Measurements from ENCODE around the gene MTF2. TPM values are rescaled to one million over a fixed set of nuclear protein-coding genes. Genes with fewer than 3 reads are reported as not detected.

MTF2 gene
- total and polyA plus RNA-seq, 2 experiments from 2014 or later = 82.1 to 133 TPM

DNA sequence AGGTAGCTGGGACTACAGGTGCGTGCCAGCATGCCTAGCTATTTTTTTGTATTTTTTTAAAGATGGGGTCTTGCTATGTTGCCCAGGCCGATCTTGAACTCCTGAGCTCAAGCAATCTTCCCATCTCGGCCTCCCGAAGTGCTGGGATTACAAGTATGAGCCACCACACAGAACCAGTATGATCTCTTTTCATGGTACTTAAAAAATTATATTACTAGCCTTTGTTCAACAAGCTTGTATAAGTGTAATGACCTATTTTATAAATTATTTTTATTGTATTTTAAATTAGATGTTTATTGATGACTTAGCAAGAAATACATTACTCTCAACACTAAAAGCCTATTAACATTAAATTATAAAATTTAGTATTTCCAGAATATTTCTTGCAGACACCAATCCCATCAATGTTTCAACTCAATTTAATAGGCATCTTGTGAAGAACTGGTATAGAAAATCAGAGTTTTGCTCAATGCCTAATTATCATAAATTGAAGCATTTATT, 36.0 kb upstream of the MTF2 start:
- H3K4me3 ChIP-seq = no peak overlapping the region
- DNase-seq (ENCODE audit: low spot score) = no peak
- H3K36me3 ChIP-seq (ENCODE audit: insufficient read depth) = no peaks in the 10 kb centered on the region
- no peaks in the 10 kb centered on the region; the same call in 1 of the 3 replicates for H3K4me1 Mint-ChIP-seq
- no peak overlapping the region for H3K27ac ChIP-seq (ENCODE audit: low read depth)
- H3K9me2 ChIP-seq (ENCODE audit: insufficient read depth) = no peaks in the 10 kb centered on the region
- ATAC-seq = no peak
- no peak overlapping the region for H3K27ac Mint-ChIP-seq
- H3K27me3 Mint-ChIP-seq (ENCODE audit: insufficient read depth, low read depth, poor library complexity) = no peaks in the 10 kb centered on the region
- H3K27me3 ChIP-seq (ENCODE audit: insufficient read depth) = no peaks in the 10 kb centered on the region
- no peak overlapping the region for H3K4me2 ChIP-seq
- H3F3A ChIP-seq (replicated peaks; ENCODE audit: low read depth) = no peaks in the 10 kb centered on the region
- H2AFZ ChIP-seq = peak overlapping the region; percentile 78; the same call in 1 of the 2 replicates
- H3K9me3 Mint-ChIP-seq = no peaks in the 10 kb centered on the region
- H3K79me2 ChIP-seq (replicated peaks; ENCODE audit: insufficient read depth) = no peaks in the 10 kb centered on the region
- TF ChIP-seq ZNF114 (CRISPR knock-in tag; IDR thresholded peaks at IDR 0.05) (no peak), JUNB (IDR thresholded peaks at IDR 0.05; ENCODE audit: unreplicated experiment) (no peak), ZNF331 (CRISPR knock-in tag; IDR thresholded peaks at IDR 0.05; ENCODE audit: low read depth) (no peak), POLR2AphosphoS5 (IDR thresholded peaks at IDR 0.05; ENCODE audit: low read depth) (no peak), NANOG (IDR thresholded peaks at IDR 0.05; ENCODE audit: borderline replicate concordance) (no peak), STAT1 (IDR thresholded peaks at IDR 0.05; ENCODE audit: unreplicated experiment) (no peak), EZH2phosphoT487 (IDR thresholded peaks at IDR 0.05; ENCODE audit: unreplicated experiment) (no peak), CREB1 (CRISPR knock-in tag; IDR thresholded peaks at IDR 0.05; ENCODE audit: low read depth) (no peak), EZH2 (IDR thresholded peaks at IDR 0.05; ENCODE audit: low read depth, unreplicated experiment) (no peak)
- TF ChIP-seq, protein P1, sequence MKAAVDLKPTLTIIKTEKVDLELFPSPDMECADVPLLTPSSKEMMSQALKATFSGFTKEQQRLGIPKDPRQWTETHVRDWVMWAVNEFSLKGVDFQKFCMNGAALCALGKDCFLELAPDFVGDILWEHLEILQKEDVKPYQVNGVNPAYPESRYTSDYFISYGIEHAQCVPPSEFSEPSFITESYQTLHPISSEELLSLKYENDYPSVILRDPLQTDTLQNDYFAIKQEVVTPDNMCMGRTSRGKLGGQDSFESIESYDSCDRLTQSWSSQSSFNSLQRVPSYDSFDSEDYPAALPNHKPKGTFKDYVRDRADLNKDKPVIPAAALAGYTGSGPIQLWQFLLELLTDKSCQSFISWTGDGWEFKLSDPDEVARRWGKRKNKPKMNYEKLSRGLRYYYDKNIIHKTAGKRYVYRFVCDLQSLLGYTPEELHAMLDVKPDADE (IDR thresholded peaks at IDR 0.05) = no peak
- TF ChIP-seq, protein P2, sequence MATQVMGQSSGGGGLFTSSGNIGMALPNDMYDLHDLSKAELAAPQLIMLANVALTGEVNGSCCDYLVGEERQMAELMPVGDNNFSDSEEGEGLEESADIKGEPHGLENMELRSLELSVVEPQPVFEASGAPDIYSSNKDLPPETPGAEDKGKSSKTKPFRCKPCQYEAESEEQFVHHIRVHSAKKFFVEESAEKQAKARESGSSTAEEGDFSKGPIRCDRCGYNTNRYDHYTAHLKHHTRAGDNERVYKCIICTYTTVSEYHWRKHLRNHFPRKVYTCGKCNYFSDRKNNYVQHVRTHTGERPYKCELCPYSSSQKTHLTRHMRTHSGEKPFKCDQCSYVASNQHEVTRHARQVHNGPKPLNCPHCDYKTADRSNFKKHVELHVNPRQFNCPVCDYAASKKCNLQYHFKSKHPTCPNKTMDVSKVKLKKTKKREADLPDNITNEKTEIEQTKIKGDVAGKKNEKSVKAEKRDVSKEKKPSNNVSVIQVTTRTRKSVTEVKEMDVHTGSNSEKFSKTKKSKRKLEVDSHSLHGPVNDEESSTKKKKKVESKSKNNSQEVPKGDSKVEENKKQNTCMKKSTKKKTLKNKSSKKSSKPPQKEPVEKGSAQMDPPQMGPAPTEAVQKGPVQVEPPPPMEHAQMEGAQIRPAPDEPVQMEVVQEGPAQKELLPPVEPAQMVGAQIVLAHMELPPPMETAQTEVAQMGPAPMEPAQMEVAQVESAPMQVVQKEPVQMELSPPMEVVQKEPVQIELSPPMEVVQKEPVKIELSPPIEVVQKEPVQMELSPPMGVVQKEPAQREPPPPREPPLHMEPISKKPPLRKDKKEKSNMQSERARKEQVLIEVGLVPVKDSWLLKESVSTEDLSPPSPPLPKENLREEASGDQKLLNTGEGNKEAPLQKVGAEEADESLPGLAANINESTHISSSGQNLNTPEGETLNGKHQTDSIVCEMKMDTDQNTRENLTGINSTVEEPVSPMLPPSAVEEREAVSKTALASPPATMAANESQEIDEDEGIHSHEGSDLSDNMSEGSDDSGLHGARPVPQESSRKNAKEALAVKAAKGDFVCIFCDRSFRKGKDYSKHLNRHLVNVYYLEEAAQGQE (IDR thresholded peaks at IDR 0.05; ENCODE audit: unreplicated experiment) = no peak
- TF ChIP-seq, protein P3, sequence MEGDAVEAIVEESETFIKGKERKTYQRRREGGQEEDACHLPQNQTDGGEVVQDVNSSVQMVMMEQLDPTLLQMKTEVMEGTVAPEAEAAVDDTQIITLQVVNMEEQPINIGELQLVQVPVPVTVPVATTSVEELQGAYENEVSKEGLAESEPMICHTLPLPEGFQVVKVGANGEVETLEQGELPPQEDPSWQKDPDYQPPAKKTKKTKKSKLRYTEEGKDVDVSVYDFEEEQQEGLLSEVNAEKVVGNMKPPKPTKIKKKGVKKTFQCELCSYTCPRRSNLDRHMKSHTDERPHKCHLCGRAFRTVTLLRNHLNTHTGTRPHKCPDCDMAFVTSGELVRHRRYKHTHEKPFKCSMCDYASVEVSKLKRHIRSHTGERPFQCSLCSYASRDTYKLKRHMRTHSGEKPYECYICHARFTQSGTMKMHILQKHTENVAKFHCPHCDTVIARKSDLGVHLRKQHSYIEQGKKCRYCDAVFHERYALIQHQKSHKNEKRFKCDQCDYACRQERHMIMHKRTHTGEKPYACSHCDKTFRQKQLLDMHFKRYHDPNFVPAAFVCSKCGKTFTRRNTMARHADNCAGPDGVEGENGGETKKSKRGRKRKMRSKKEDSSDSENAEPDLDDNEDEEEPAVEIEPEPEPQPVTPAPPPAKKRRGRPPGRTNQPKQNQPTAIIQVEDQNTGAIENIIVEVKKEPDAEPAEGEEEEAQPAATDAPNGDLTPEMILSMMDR (conservative IDR thresholded peaks at IDR 0.05; ENCODE audit: low read depth in 2 of 2) = no peak
- TF ChIP-seq, protein P4, sequence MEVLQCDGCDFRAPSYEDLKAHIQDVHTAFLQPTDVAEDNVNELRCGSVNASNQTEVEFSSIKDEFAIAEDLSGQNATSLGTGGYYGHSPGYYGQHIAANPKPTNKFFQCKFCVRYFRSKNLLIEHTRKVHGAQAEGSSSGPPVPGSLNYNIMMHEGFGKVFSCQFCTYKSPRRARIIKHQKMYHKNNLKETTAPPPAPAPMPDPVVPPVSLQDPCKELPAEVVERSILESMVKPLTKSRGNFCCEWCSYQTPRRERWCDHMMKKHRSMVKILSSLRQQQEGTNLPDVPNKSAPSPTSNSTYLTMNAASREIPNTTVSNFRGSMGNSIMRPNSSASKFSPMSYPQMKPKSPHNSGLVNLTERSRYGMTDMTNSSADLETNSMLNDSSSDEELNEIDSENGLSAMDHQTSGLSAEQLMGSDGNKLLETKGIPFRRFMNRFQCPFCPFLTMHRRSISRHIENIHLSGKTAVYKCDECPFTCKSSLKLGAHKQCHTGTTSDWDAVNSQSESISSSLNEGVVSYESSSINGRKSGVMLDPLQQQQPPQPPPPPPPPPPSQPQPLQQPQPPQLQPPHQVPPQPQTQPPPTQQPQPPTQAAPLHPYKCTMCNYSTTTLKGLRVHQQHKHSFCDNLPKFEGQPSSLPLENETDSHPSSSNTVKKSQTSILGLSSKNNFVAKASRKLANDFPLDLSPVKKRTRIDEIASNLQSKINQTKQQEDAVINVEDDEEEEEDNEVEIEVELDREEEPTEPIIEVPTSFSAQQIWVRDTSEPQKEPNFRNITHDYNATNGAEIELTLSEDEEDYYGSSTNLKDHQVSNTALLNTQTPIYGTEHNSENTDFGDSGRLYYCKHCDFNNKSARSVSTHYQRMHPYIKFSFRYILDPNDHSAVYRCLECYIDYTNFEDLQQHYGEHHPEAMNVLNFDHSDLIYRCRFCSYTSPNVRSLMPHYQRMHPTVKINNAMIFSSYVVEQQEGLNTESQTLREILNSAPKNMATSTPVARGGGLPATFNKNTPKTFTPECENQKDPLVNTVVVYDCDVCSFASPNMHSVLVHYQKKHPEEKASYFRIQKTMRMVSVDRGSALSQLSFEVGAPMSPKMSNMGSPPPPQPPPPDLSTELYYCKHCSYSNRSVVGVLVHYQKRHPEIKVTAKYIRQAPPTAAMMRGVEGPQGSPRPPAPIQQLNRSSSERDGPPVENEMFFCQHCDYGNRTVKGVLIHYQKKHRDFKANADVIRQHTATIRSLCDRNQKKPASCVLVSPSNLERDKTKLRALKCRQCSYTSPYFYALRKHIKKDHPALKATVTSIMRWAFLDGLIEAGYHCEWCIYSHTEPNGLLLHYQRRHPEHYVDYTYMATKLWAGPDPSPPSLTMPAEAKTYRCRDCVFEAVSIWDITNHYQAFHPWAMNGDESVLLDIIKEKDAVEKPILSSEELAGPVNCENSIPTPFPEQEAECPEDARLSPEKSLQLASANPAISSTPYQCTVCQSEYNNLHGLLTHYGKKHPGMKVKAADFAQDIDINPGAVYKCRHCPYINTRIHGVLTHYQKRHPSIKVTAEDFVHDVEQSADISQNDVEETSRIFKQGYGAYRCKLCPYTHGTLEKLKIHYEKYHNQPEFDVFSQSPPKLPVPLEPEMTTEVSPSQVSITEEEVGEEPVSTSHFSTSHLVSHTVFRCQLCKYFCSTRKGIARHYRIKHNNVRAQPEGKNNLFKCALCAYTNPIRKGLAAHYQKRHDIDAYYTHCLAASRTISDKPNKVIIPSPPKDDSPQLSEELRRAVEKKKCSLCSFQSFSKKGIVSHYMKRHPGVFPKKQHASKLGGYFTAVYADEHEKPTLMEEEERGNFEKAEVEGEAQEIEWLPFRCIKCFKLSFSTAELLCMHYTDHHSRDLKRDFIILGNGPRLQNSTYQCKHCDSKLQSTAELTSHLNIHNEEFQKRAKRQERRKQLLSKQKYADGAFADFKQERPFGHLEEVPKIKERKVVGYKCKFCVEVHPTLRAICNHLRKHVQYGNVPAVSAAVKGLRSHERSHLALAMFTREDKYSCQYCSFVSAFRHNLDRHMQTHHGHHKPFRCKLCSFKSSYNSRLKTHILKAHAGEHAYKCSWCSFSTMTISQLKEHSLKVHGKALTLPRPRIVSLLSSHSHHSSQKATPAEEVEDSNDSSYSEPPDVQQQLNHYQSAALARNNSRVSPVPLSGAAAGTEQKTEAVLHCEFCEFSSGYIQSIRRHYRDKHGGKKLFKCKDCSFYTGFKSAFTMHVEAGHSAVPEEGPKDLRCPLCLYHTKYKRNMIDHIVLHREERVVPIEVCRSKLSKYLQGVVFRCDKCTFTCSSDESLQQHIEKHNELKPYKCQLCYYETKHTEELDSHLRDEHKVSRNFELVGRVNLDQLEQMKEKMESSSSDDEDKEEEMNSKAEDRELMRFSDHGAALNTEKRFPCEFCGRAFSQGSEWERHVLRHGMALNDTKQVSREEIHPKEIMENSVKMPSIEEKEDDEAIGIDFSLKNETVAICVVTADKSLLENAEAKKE (CRISPR knock-in tag; IDR thresholded peaks at IDR 0.05) = no peak
- peaks cover 7% of the 10 kb centered on the region; the same call in 1 of the 2 replicates for H3K4me1 ChIP-seq (ENCODE audit: insufficient read depth)
- H3K4me3 Mint-ChIP-seq = no peak overlapping the region
- no peaks in the 10 kb centered on the region for H3K36me3 Mint-ChIP-seq (ENCODE audit: low read depth)
- no peaks in the 10 kb centered on the region for H4K20me1 ChIP-seq (replicated peaks; ENCODE audit: insufficient read depth)
